ENCODE results near the gene RMC1.
"Not testable (repeated sequence)": the region's sequence is repeated elsewhere in the genome, so short reads cannot be mapped to it uniquely, and the experiment has no call there.

RMC1 gene

GRCh38 chr18:23498877-23499276 is 4.4 kb upstream of the RMC1 start:
- peak; percentile 89 for DNase-seq

DNA sequence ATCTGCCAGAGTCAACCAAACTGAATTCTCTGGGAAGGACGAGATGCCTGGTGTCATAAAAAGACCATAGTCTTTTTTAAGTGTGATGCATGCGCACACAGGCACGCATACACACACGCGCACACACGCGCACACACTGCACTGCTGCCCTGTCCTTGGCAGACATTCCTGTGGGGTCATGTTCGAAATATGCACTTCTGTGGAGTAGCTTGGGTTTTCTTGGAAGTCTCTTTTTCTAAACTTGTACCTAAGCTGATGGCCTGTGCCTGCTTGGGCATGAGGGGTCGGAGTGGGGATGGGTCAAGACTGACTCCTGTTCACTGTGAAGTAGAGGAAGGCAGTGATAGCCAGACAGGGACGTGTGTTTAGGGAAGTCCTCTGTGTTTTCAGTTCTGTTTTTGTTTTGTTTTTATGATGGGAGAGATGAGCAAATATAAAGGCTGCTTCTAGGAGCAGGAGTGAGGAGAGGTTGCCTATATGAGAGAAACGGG is 4.0 kb upstream of the RMC1 start:
- DNase-seq = no peak

GRCh38 chr18:23501626-23502025 is 1.7 kb upstream of the RMC1 start:
- DNase-seq = no peak

DNA sequence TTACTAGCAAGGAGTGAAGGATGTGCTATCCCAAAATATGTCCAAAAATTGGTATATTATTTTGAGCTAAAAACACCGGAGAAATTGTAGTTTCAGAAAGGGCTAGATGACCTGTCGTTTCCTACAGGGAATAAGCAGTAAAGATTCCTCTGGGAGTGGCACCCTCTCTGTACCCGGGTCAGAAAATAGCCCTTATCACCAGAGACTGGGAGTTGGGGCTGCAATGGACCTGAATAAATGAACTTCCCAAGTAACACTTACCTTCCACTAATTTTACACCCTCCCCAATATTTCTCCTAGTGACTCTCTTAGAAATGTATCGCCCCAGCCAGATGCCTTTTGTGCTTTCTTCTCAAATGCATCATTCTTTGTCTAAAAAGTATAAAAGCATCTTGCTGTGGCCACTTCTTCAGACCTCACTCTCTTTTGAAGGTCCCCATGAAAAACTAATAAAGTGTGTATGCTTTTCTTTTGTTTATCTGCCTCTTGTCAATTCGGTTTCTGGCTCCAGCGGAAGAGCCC is 734 bp upstream of the RMC1 start:
- DNase-seq = peak; percentile 16

GRCh38 chr18:23503963-23504344 is 643 bp downstream of the RMC1 start:
- DNase-seq = no peak

- no peak for DNase-seq
Observed at GRCh38 chr18:23504720-23505119, 1.4 kb downstream of the RMC1 start.

DNA sequence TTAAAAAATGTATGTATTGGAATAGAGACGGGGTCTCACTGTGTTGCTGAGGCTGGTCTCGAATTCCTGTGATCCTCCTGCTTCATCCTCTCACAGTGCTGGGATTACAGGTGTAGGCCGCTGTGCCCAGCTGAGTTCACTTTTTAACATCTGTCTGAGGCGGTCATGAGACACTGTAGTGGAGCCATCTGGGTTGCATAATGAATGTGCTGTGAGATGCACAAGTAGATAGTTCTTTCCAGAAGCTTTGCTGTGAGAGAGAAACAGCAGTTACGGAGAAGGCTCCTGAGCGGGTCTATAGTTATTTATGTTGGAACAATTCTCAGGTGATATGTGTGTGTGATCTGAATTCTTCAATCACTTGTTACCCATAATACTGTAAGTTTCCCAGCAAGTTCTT is 3.1 kb downstream of the RMC1 start:
- DNase-seq = no peak

GRCh38 chr18:23510923-23511322 is 7.6 kb downstream of the RMC1 start:
- not testable (repeated sequence) for DNase-seq

DNA sequence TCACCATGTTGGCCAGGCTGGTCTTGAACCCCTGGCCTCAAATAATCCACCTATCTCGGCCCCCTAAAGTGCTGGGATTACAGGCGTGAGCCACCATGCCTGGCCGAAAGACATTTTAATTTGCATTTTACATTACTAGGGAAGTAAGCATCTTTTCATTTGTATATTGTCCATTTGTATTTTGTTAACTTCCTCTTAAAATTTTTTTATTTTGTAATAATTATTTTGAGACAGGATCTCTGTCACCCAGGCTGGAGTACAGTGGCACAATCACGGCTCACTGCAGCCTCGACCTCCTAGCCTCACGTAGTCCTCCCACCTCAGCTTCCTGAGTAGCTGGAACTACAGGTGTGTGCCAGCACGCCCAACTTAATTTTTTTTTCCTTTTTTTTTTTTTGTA is 8.9 kb downstream of the RMC1 start:
- not testable (repeated sequence) for DNase-seq

GRCh38 chr18:23512641-23513040 is 9.3 kb downstream of the RMC1 start:
- DNase-seq = no peak

GRCh38 chr18:23515911-23516546 is 12.7 kb downstream of the RMC1 start:
- DNase-seq = peak; percentile 87

GRCh38 chr18:23519734-23520133 is 16.4 kb downstream of the RMC1 start:
- no peak for DNase-seq

DNA sequence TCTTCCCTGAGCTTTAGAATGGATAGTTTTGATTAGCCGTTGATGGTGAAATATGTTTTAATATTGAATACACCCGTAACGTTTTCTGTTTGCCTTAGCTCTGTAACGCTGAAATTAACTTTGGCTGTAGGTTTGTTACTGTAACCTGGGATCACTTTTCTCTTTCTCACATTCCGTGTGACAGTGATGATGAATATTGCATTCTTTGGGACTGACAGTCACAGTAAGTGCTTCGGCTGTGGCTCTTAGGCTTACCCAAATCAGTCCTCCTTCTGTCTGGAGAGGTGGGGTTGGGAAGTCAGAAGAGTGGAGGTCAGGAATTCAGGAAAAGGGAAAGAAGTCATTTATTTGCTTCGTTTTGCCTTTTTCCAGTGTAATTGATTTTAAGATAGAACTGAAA is 18.0 kb downstream of the RMC1 start:
- DNase-seq = no peak

GRCh38 chr18:23521907-23522306 is 18.6 kb downstream of the RMC1 start:
- no peak for DNase-seq

- DNase-seq = no peak
Observed at GRCh38 chr18:23523429-23524212, 20.3 kb downstream of the RMC1 start.

DNA sequence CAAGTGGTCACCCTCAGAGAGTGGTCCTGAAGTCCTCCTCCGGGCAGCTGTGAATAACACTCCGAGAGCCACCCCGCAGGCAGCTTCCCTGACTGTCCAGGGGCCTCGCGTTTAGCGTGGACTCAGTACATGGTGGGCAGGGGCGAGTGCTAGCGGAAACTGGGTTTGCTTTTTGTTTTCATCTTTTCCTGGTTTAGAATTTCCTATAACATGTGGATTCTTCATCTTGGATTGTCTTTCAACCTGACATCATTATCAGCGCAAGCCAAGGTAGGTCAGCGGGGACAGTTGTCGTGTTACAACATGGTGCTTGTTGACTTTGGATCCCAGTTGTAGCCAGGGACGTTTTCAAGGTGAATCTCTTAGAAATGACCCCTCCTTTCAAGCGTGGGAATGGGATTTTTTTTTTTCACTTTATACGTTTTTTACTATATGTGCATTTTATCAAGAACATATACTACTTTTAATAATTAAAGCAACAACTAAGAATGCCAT is 20.9 kb downstream of the RMC1 start:
- DNase-seq = no peak

DNA sequence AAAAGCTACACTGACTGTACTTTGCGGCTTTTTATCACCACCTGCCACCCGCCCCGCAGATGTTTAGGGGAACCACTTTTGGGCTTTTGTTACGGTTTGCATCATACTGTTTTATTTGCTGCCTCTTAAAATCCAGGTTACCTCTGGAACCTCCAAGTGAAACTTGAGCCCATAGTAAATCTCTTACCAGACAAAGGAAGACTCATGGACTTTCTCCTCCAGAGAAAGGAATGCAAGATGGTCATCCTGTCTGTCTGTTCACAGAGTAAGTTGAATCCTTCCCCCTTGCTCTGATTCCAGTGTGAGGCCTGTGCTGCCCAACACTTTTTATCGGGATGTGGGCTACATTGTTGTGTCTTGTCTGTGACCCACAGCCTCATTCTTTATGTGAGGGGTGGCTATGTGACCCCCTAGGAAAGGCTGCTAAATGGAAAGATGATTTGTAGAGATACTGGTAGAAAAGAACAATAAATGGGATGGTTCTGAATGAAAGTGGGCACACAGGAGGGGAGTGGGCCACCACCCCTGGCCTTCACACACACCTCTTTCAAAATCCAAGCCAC is 23.3 kb downstream of the RMC1 start:
- no peak for DNase-seq

DNA sequence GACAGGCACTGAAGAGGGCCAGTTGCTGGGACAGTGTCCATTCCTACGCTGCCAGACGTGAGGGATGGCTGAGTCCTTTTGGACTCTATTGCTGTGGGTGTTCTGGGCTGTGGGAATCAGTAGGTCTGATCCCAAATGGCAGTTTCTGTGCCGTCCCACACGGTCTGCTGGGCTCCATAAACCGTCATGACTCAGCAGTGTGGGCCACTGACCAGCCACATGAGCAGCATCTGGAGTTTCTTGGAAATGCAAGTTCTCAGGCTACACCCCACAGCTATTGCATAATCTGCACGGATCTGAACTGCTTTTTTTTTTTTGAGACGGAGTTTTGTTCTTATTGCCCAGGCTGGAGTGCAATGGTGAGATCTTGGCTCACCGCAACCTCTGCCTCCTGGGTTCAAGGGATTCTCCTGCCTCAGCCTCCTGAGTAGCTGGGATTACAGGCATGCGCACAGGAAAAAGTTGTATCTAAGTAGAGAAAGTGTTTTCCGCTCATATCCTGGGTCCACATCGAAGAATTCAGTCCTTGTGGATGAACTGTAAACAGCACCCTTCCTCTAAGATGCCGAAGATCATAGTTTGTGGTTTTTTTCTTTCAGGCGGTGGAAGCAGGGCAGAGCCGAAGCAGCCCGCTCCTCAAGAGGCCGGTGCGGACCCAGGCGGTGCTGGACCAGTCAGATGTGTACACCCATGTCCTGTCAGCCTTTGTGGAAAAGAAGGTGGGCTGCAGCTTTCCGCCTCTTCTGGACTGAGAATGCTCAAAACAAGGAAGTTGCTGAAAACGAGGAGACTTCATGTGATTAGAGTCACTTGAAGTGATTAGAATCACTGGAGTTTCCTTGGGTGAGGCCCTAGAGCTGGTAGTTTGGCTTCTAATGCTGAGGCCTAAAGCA is 25.5 kb downstream of the RMC1 start:
- no peak for DNase-seq

DNA sequence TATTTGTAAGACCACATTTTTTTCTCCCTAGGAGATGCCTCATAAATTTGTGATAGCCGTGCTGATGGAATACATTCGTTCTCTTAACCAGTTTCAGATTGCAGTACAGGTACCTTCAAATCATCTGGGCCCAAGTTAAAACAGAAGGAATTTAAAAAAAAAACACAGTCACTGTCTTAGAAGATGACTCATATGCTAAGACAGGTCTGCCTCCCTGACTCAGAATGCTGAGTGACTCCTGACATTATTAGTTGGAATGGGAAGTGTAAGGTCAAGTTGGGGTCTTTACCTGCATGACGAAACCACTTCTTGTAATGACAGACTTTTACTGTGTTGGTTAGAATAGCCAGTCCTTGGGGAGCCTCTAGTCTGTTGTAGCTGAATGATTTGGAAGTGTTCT is 26.3 kb downstream of the RMC1 start:
- no peak for DNase-seq

GRCh38 chr18:23530195-23530594 is 26.9 kb downstream of the RMC1 start:
- DNase-seq = no peak

GRCh38 chr18:23531912-23532311 is 28.6 kb downstream of the RMC1 start:
- no peak for DNase-seq

GRCh38 chr18:23532848-23533247 is 29.5 kb downstream of the RMC1 start:
- no peak for DNase-seq

DNA sequence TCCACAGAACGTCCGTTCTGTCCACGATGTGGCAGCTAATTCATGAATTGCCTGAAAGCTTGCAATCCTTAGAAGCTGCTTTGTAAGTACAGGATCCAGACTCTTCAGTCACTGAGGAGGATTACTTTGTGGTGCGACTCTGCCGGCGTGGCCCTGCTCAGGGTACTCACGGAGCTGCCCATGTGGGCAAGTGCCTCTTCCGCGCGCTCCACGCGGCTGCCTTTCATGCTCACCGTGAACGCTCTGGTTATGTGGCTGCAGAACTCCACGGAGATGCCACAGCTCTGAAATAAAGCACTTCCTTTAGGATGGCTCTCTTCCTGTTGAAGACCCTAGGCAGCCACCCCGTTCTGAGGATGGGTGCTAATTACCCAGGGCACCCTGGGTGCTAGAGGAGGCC is 31.0 kb downstream of the RMC1 start:
- no peak for DNase-seq
